Erythroblast (primary cell): Measurements from ENCODE around the gene SORL1.

Source experiments
- DNase-seq, 2 experiments: peaks; one replicate each; lab custom pipeline; 2025; lab: John Stamatoyannopoulos, UW
- GATA1 ChIP-seq: IDR thresholded peaks from 2 replicates; pipeline ENCODE4 v1.6.1; 2011; ENCODE audit warnings: low read depth, mild to moderate bottlenecking, control low read depth, low read length, moderate library complexity
- POLR2A ChIP-seq: IDR thresholded peaks from 2 replicates; pipeline ENCODE4 v1.6.1; 2011; ENCODE audit warnings: mild to moderate bottlenecking, low read length

The SORL1 gene

DNA sequence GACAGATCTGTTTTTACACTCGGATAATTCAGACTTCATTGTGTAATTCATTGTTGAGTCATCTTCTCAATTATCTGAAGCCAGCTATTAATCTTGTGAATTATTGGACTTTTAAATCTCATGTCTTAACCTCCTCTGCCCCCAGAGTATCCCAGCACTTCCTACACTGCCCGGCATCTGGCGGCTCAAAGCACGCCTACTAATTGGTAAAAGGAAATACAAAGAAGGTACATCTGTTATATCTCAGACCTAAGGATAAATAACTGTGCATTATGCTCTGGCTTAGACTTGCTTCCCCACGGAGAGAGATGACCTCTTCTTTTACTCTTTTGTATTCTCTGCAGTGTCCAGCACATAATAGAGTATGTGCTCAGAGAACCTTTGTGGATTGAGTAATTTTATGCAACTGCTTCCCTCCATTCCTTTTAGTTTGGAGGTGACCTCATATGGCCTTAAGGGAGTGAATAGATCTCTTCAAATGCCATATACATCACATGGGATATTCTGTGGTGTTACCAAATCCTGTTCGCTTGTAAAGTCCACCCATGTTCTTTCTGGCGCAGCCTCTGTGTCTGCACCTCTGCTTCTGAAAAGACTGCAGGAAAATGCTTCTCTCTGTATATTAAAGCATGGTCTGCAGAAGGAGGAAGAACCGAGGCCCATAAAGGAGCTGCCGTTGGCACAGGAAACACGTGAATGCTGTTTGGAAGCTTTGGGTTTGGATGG lies 126.3 kb downstream of the SORL1 start:
- TF ChIP-seq POLR2A: no peak
- no peak for TF ChIP-seq GATA1

DNA sequence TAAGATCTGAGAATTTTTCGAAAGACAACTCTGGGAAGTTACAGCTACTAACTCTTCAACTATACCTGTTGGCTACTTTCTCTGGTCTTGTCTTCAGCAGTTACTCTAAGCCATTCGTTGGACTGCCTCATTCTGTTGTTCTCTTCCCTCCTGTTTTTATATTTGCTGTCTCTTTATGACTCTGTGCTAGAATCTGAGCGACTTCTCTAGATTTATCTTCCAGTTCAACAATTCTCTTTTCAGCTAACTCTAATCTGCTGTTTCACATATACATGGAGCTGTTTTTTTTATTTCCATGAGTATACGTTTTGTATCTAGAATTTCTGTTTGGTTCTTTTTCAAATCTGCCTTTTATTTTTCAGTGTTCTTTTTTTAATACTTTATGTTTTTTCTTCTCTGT lies 128.0 kb downstream of the SORL1 start:
- DNase-seq: no peak
- TF ChIP-seq POLR2A (no peak), GATA1 (no peak)

More for the DNA sequence above, 126.3 kb downstream of the SORL1 start:
- DNase-seq: no peak

DNA sequence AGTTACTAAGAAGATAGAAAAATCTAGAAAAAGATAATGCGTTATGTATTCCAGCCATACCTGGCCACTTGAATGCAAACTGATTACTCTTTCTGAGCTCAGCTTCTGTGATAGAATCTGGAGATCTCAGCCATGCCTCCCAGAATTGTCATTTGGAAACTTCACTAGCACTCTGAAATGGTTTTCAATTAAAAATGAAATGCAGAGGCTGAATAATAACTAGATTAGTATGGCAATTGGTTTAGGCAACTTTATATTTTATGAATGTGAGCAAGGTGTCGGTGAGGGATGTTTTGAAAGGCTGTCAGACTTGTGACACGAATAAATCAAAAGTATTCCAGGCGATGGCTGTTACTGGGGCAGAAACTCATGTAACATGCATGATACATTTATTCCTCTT lies 129.5 kb downstream of the SORL1 start:
- no peak for DNase-seq
- TF ChIP-seq POLR2A (no peak), GATA1 (no peak)

DNA sequence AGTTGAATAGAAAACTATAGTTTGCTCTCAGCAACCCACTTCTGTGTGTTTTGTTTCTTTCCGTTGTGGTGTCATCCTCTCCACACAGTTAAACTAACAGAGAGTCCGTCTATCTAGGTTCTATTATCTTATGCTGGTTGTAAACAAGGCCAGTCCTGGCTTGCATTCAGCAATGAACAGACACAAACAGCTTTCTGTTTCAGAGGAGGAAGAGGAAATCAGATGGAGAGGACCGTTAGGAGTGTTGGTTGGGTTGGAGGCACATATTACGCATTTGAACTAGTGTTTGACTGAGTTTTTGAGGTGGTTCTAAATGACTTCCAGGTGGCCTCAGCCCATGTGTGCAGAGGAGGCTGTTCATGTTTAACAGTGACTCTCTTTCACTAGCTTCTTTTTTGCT lies 130.2 kb downstream of the SORL1 start:
- TF ChIP-seq GATA1: no peak
- TF ChIP-seq POLR2A: no peak
- DNase-seq: no peak

DNA sequence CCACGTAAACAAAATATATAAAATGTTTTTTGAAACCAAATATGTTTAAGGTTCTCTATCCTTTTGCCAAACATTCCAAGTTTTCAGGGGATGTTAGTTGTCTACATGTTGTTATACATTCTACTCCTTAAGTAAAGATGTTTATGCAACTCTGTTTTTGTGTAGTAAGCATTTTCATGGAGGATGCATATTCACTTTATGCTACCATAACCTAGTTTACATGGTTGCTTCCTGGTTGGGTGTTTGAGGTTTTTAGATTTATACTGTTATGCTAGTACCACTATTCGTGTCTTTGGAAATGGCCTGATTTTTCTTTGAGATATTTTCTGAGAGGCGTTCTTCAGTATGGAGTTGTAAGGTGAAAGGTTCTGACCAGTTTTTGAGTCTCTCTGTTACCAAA lies 131.7 kb downstream of the SORL1 start:
- TF ChIP-seq POLR2A: no peak
- no peak for TF ChIP-seq GATA1
- no peak for DNase-seq

DNA sequence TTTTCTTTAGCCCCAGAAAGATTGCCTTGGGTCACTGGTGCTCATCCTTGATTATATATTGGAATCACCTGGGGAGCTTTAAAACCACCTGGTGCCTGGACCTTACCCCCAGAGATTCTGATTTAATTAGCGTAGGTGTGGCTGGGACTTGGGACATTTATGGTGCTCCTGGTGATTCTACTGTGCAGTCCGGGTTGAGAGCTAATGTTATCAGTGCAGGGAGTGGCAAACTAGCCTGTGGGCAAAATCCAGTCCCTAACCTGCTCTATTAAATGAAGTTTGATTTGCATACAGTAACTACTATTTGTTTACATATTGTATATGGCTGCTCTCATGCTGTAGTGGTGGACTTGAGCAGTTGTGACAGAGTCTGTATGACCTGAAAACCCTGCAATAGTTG lies 134.6 kb downstream of the SORL1 start:
- TF ChIP-seq POLR2A: no peak
- TF ChIP-seq GATA1: no peak
- no peak for DNase-seq

DNA sequence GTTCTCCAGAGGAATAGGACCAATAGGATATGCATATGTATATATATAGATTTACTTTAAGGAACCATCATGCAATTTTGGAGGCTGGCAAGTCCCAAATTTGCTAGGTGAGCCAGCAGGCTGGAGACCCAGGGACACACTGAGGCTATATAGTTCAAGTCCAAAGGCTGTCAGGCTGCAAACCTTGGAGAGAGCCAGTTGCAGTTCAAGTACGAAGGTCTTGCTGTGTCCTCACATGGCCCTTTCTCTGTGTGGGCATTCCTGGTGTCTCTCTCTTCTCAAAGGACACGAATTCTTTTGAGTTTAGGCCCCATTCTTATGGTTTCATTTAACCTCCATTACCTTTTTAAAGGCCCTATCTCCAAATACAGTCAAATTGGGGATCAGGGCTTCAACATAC lies 135.1 kb downstream of the SORL1 start:
- TF ChIP-seq POLR2A: no peak
- TF ChIP-seq GATA1: no peak
- no peak for DNase-seq

DNA sequence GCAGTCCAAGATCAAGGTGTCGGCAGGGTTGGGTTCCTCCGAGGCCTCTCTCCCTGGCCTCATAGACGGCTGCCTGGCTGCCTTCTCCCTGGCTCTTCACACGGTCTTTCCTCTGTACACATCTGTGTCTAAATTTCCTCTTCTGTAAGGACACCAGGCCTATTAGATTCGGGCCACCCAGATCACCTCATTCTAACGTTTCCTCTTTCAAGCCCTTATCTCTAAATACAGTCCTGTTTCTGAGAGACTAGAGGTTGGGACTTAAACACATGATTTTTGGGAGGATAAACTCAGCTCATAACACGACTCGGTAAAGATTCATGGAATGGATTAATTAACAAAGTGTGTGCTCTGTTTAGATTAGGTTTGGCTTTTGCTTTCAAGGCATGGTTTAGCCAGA lies 136.6 kb downstream of the SORL1 start:
- TF ChIP-seq POLR2A (no peak), GATA1 (no peak)
- peak in 1 of 2 experiments; percentile 53 for DNase-seq

DNA sequence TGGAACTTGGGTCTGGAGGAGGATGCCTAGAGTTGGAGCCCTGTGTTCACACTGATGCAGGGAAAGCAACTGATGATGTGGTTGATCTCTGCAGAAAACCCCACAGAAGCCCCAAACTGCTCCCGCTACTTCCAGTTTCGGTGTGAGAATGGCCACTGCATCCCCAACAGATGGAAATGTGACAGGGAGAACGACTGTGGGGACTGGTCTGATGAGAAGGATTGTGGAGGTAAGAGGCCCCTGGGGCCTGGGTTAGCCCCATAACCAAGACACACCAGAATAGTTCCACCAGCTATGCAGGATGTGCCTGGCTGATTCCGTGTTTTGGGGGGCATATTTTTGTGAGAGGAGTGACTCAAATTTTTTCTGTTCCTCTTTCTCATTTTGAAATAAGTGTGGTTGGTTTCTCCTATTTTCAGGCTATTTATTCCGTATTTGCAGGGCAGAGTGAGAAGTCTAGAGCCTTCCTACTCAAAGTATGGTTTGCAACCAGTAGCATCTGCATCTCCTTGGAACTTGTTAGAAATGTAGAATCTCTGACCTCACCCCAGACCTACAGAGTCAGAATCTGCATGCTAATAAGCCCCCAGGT lies 137.9 kb downstream of the SORL1 start:
- no peak for DNase-seq
- no peak for TF ChIP-seq POLR2A
- no peak for TF ChIP-seq GATA1

DNA sequence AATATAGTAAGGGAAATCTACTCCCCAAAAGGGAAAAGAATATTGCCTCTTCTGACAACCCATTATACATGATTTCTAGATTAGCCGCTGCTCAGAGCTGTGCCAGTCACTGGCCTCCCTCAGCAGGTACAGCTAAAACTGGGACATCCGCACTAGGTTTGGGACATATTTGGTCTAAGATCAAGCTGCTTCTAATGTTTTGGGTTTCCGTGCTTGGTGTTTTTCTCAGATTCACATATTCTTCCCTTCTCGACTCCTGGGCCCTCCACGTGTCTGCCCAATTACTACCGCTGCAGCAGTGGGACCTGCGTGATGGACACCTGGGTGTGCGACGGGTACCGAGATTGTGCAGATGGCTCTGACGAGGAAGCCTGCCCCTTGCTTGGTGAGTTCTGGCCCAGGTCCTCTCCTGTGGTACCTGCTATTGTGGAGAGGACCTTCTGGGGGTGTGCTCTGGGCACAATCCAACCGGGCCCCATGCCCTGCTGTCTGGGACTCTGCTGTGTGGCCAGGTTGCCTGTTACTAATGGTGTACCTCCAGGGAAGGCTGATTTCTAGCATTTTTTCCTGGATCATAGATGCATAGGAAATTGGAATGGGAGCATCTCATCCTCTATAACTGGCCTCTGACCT lies 138.8 kb downstream of the SORL1 start:
- no peak for TF ChIP-seq POLR2A
- TF ChIP-seq GATA1: no peak
- no peak for DNase-seq

DNA sequence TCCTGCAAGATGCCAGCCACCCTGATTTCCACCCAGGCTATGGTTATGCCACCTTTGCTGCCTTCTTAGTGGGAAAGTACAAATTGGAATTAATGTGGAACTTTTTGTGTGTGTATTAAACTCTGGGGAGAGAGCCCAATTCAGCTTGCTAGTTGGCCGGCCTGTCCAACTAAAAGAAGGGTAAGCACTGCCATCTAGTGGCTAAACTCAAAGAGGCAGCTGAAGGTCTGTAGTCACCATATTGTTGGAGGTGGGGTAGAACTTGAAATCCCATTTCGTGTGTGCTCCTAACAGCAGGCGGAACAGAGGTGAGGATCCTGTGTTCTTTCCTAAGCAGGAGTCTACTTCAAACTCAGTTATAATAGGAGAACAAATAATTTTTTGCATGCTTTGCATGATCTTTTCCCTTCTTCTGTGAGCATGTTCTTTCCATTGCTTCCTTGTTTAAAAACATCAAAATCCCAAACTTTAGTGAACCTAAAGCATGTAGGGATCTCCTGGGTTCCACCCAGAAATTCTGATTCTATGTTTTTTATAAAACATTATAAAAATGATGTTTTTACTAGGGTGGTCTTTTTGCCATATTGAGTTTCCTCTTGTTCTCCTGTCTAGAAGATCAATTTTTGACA lies 139.4 kb downstream of the SORL1 start:
- TF ChIP-seq POLR2A (no peak), GATA1 (no peak)
- DNase-seq: peak; percentile 63 to 80

DNA sequence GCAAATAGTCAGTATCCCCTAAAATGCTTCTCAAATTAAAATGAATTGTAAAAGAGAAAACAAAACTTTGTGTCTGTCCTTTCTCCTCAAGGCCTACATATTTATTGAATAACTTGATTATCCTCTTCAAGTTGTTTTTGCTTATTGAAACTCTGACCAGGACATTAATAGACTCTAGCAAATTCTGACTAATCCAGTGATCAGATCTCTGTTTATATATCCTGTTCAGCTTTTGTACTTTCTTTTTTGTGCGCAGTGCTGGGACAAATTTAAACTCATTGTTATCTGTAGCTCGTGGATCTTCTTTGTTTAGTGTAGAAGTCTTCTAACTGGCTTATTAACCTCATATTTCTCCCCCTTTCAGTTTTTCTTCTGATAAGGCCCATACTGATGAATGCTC lies 140.6 kb downstream of the SORL1 start:
- no peak for DNase-seq
- TF ChIP-seq POLR2A (no peak), GATA1 (no peak)

DNA sequence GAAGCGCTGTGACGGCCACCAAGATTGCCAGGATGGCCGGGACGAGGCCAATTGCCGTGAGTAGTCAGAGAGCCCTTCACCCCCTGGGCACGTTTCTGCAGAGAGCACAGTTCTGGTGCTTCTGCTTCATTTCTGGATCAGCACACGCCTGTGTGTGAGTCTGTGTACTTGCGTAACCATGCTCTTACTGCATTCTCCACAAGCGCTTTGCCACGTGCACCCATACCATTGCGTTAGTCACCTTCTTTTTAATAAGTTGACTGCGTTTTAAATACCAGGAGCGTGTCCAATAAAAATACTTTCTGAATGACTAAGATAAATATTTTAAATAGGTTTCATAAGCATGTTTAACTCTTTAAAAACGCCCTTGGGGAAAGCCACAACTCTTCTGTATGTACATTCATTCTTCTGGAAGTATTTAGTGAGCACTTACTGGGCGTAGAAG lies 143.6 kb downstream of the SORL1 start:
- no peak for DNase-seq
- TF ChIP-seq POLR2A (no peak), GATA1 (no peak)

DNA sequence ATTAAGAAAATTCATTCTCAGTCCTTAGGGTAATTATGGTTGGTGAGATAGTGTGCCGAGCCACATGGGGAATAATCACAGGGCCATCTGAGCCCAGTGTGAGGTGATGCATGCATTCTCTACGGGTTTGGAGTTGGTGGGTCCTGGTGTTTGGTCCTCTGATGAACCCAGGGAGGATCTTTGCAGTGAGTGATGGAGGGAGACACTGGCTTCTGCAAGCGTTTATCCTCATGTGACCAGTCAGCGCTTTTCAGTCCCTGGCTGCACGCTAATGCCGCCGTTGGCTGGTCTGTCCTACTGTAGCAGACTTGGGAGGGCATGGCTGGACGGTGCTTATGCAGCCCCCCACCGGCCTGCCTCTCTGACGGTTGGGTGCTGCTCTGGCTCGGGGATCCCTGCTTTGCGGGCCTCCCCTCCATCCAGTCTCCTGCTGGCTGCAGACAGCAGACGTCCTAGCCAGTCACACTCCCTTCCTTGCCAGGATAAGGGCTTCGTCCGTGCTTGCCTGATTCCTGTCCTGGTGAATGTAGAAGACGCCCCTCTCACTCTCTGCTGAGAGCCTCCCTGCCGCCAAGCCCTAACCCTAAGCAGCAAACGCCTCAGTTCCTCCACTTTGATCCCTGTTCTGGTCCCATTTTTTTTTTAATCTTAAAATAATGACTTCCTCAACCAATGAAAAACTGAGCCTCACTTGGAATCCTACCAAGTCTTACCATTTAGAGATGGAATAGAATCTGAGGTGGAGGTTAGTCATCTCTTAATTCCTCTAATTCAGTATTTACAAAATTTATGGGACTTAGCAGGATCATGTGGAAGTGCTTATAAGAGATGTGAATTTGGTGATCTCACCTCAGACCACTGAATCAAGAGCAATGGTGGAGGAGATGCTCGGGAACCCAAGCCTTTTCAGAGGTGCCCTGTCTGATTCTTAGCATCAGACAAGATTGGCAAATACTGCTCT lies 144.4 kb downstream of the SORL1 start:
- TF ChIP-seq GATA1 (no peak), POLR2A (no peak)
- no peak for DNase-seq
